SK-N-MC (cell line): Measurements from ENCODE around the gene KLK2.

ENCODE experiments used
- DNase-seq: peaks from one replicate; pipeline ENCODE4 v3.0.0-alpha.2; 2011; ENCODE audit warnings: low read depth, low spot score
- H3K27ac ChIP-seq: fragments of 200-600 bp; sonication (generic); 2 replicates; pipeline ENCODE4 v1.5.1; 2016; ENCODE audit warnings: mixed run types
- H3K36me3 ChIP-seq: fragments of 200-600 bp; sonication (generic); 2 replicates; pipeline ENCODE4 v1.6.1; 2017; ENCODE audit warnings: antibody characterized with exemption, low read length, mixed read lengths; ENCODE audit not compliant: insufficient read depth
- H3K4me3 ChIP-seq: fragments of 200-600 bp; sonication (generic); 2 replicates; pipeline ENCODE4 v1.5.1; 2016
- H3K9ac ChIP-seq: fragments of 200-600 bp; sonication (generic); 2 replicates; pipeline ENCODE4 v1.8.0; 2017; ENCODE audit warnings: mixed run types, mixed read lengths; ENCODE audit not compliant: insufficient read length
- H3K9me3 ChIP-seq: fragments of 200-600 bp; sonication (generic); 2 replicates; pipeline ENCODE4 v1.6.1; 2017; ENCODE audit warnings: low read depth, mild to moderate bottlenecking, antibody characterized with exemption, low read length, moderate library complexity, mixed read lengths
- EZH2 ChIP-seq: fragments of 200-600 bp; sonication (generic); IDR thresholded peaks from one replicate; pipeline ENCODE4 v1.6.1; 2017; ENCODE audit warnings: antibody characterized with exemption
- FOXP2 ChIP-seq: optimal IDR thresholded peaks from 2 replicates; pipeline ENCODE3; 2011; ENCODE audit warnings: mild to moderate bottlenecking, moderate library complexity; ENCODE audit not compliant: insufficient read depth; ENCODE audit errors: extremely low read length, control extremely low read depth
- POLR2AphosphoS5 ChIP-seq: IDR thresholded peaks from 2 replicates; pipeline ENCODE4 v1.6.1; 2012; ENCODE audit warnings: mild to moderate bottlenecking, low read depth, low read length, borderline replicate concordance

Gene KLK2

DNA sequence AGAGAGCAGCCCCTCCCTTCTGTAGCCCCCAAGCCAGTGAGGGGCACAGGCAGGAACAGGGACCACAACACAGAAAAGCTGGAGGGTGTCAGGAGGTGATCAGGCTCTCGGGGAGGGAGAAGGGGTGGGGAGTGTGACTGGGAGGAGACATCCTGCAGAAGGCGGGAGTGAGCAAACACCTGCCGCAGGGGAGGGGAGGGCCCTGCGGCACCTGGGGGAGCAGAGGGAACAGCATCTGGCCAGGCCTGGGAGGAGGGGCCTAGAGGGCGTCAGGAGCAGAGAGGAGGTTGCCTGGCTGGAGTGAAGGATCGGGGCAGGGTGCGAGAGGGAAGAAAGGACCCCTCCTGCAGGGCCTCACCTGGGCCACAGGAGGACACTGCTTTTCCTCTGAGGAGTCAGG, 14.4 kb upstream of the KLK2 start:
- Histone ChIP-seq H3K4me3 (no peak overlapping the region), H3K27ac (no peak overlapping the region), H3K9me3 (no peaks in the 10 kb centered on the region), H3K9ac (no peak overlapping the region), H3K36me3 (no peaks in the 10 kb centered on the region)
- no peak for TF ChIP-seq POLR2AphosphoS5
- TF ChIP-seq EZH2, result no peak
- TF ChIP-seq FOXP2, result no peak
- no peak for DNase-seq

DNA sequence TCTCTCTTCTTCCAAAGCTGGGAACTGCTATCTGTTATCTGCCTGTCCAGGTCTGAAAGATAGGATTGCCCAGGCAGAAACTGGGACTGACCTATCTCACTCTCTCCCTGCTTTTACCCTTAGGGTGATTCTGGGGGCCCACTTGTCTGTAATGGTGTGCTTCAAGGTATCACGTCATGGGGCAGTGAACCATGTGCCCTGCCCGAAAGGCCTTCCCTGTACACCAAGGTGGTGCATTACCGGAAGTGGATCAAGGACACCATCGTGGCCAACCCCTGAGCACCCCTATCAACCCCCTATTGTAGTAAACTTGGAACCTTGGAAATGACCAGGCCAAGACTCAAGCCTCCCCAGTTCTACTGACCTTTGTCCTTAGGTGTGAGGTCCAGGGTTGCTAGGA, 13.4 kb upstream of the KLK2 start:
- no peaks in the 10 kb centered on the region for H3K36me3 ChIP-seq
- H3K9me3 ChIP-seq, result no peaks in the 10 kb centered on the region
- no peak overlapping the region for H3K4me3 ChIP-seq
- H3K9ac ChIP-seq, result no peak overlapping the region
- H3K27ac ChIP-seq, result no peak overlapping the region
- no peak for DNase-seq
- TF ChIP-seq FOXP2 (no peak), POLR2AphosphoS5 (no peak), EZH2 (no peak)

- Histone ChIP-seq H3K9ac (no peak overlapping the region), H3K27ac (no peak overlapping the region), H3K9me3 (no peaks in the 10 kb centered on the region), H3K36me3 (no peaks in the 10 kb centered on the region), H3K4me3 (no peak overlapping the region)
- no peak for DNase-seq
- no peak for TF ChIP-seq EZH2
- TF ChIP-seq POLR2AphosphoS5, result no peak
These were observed 12.2 kb upstream of the KLK2 start for GRCh38 chr19:50861010-50861409.

GRCh38 chr19:50861496-50862286, 11.5 kb upstream of the KLK2 start:
- no peak for TF ChIP-seq FOXP2
- TF ChIP-seq POLR2AphosphoS5, result no peak
- no peak for TF ChIP-seq EZH2
- DNase-seq, result no peak
- Histone ChIP-seq H3K9ac (no peak overlapping the region), H3K27ac (no peak overlapping the region), H3K9me3 (no peaks in the 10 kb centered on the region), H3K4me3 (no peak overlapping the region), H3K36me3 (no peaks in the 10 kb centered on the region)

DNA sequence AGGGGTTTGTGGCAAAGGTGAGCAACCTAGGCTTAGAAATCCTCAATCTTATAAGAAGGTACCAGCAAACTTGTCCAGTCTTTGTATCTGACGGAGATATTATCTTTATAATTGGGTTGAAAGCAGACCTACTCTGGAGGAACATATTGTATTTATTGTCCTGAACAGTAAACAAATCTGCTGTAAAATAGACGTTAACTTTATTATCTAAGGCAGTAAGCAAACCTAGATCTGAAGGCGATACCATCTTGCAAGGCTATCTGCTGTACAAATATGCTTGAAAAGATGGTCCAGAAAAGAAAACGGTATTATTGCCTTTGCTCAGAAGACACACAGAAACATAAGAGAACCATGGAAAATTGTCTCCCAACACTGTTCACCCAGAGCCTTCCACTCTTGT, 3.8 kb upstream of the KLK2 start:
- DNase-seq, result no peak
- H3K27ac ChIP-seq, result no peak overlapping the region
- H3K9ac ChIP-seq, result no peak overlapping the region
- H3K4me3 ChIP-seq, result no peak overlapping the region
- no peaks in the 10 kb centered on the region for H3K36me3 ChIP-seq
- no peaks in the 10 kb centered on the region for H3K9me3 ChIP-seq
- TF ChIP-seq POLR2AphosphoS5, result no peak
- TF ChIP-seq EZH2, result no peak
- no peak for TF ChIP-seq FOXP2

DNA sequence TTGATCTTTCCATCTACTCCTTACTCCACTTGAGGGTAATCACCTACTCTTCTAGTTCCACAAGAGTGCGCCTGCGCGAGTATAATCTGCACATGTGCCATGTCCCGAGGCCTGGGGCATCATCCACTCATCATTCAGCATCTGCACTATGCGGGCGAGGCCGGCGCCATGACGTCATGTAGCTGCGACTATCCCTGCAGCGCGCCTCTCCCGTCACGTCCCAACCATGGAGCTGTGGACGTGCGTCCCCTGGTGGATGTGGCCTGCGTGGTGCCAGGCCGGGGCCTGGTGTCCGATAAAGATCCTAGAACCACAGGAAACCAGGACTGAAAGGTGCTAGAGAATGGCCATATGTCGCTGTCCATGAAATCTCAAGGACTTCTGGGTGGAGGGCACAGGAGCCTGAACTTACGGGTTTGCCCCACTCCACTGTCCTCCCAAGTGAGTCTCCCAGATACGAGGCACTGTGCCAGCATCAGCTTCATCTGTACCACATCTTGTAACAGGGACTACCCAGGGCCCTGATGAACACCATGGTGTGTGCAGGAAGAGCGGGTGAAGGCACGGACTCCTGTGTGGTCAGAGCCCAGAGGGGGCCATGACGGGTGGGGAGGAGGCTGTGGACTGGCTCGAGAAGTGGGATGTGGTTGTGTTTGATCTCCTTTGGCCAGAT, 2.7 kb upstream of the KLK2 start:
- no peak for DNase-seq
- Histone ChIP-seq H3K9ac (no peak overlapping the region), H3K4me3 (no peak overlapping the region), H3K27ac (no peak overlapping the region), H3K9me3 (no peaks in the 10 kb centered on the region), H3K36me3 (no peaks in the 10 kb centered on the region)
- TF ChIP-seq POLR2AphosphoS5, result no peak
- no peak for TF ChIP-seq FOXP2
- no peak for TF ChIP-seq EZH2

DNA sequence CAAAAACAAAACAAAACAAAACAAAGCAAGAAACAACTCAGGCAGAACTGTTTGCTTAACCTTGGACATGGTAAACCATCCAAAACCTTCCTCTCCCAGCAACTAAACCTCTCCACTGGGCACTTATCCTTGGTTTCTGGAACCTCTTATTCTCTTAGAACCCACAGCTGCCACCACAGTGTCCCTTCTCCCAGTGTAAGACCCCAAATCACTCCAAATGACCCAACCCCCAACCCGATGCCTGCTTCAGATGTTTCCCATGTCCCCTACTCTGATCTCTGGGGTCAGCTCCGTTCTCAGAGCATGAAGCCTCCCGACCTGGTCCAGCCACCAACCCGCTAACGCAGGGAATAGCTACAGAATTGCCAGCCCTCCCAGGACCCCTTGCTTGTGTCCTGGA, 972 bp downstream of the KLK2 start:
- H3K36me3 ChIP-seq, result no peaks in the 10 kb centered on the region
- no peak overlapping the region for H3K4me3 ChIP-seq
- no peak overlapping the region for H3K27ac ChIP-seq
- TF ChIP-seq FOXP2 (no peak), EZH2 (no peak), POLR2AphosphoS5 (no peak)
- H3K9me3 ChIP-seq, result no peaks in the 10 kb centered on the region
- no peak overlapping the region for H3K9ac ChIP-seq
- no peak for DNase-seq

GRCh38 chr19:50875795-50876422, 2.7 kb downstream of the KLK2 start:
- Histone ChIP-seq H3K9me3 (no peaks in the 10 kb centered on the region), H3K4me3 (no peak overlapping the region), H3K36me3 (no peaks in the 10 kb centered on the region), H3K27ac (no peak overlapping the region), H3K9ac (no peak overlapping the region)
- DNase-seq, result no peak
- no peak for TF ChIP-seq POLR2AphosphoS5
- no peak for TF ChIP-seq EZH2
- TF ChIP-seq FOXP2, result no peak
